Measurements from ENCODE around the gene PLCB4. TPM values are rescaled to one million over a fixed set of nuclear protein-coding genes. Genes with fewer than 3 reads are reported as not detected.

The PLCB4 gene
- total RNA-seq, 1 donor from 2014 or later, result 20.6 TPM

GRCh38 chr20:9177278-9177677 is 108.4 kb downstream of the PLCB4 start:
- Histone ChIP-seq H3K9ac (no peak overlapping the region), H3F3A (ENCODE audit: low read depth) (no peaks in the 10 kb centered on the region), H3K27ac (no peak overlapping the region), H3K9me3 (ENCODE audit: low read depth) (no peaks in the 10 kb centered on the region), H4K20me1 (ENCODE audit: low read depth) (no peaks in the 10 kb centered on the region), H2AFZ (replicated peaks) (no peak overlapping the region), H3K4me1 (peaks cover 5% of the 10 kb centered on the region), H3K4me3 (no peak overlapping the region), H3K27me3 (no peaks in the 10 kb centered on the region), H3K36me3 (no peaks in the 10 kb centered on the region), H3K4me2 (no peak overlapping the region), H3K79me2 (ENCODE audit: low read depth) (no peaks in the 10 kb centered on the region)
- no peaks in the 10 kb centered on the region for H3K9me3 Mint-ChIP-seq
- H3K4me1 Mint-ChIP-seq, result peaks cover 20% of the 10 kb centered on the region
- no peak overlapping the region for H3K4me3 Mint-ChIP-seq
- no peaks in the 10 kb centered on the region for H3K27me3 Mint-ChIP-seq (ENCODE audit: insufficient read depth, low read depth)
- no peak for TF ChIP-seq CTCF (IDR thresholded peaks at IDR 0.05)
- no peak for TF ChIP-seq EZH2phosphoT487 (IDR thresholded peaks at IDR 0.05)
- no peak for TF ChIP-seq EZH2 (IDR thresholded peaks at IDR 0.05)
- DNase-seq (ENCODE audit: low spot score), result no peak
- H3K27ac Mint-ChIP-seq, result no peak overlapping the region
- no peaks in the 10 kb centered on the region for H3K36me3 Mint-ChIP-seq

GRCh38 chr20:9179193-9179802 is 110.4 kb downstream of the PLCB4 start:
- H3K36me3 Mint-ChIP-seq, result no peaks in the 10 kb centered on the region
- Histone ChIP-seq H3K4me3 (no peak overlapping the region), H3K9me3 (ENCODE audit: low read depth) (no peaks in the 10 kb centered on the region), H3K27me3 (no peaks in the 10 kb centered on the region), H3K4me1 (peaks cover 5% of the 10 kb centered on the region), H2AFZ (replicated peaks) (no peak overlapping the region), H3K79me2 (ENCODE audit: low read depth) (no peaks in the 10 kb centered on the region), H3K36me3 (no peaks in the 10 kb centered on the region), H4K20me1 (ENCODE audit: low read depth) (no peaks in the 10 kb centered on the region), H3K9ac (no peak overlapping the region), H3K27ac (no peak overlapping the region), H3K4me2 (no peak overlapping the region), H3F3A (ENCODE audit: low read depth) (no peaks in the 10 kb centered on the region)
- H3K27me3 Mint-ChIP-seq (ENCODE audit: insufficient read depth, low read depth), result peaks cover 2% of the 10 kb centered on the region
- H3K4me1 Mint-ChIP-seq, result peaks cover 11% of the 10 kb centered on the region
- DNase-seq (ENCODE audit: low spot score), result no peak
- H3K27ac Mint-ChIP-seq, result no peak overlapping the region
- no peak for TF ChIP-seq EZH2 (IDR thresholded peaks at IDR 0.05)
- TF ChIP-seq CTCF (IDR thresholded peaks at IDR 0.05), result no peak
- TF ChIP-seq EZH2phosphoT487 (IDR thresholded peaks at IDR 0.05), result no peak
- H3K9me3 Mint-ChIP-seq, result no peaks in the 10 kb centered on the region
- no peak overlapping the region for H3K4me3 Mint-ChIP-seq

GRCh38 chr20:9179867-9180266 is 111.0 kb downstream of the PLCB4 start:
- H3K27me3 ChIP-seq, result no peaks in the 10 kb centered on the region
- no peaks in the 10 kb centered on the region for H3K36me3 ChIP-seq
- no peaks in the 10 kb centered on the region for H3K79me2 ChIP-seq (ENCODE audit: low read depth)
- no peak overlapping the region for H3K27ac ChIP-seq
- H3K4me2 ChIP-seq, result no peak overlapping the region
- no peaks in the 10 kb centered on the region for H3K9me3 ChIP-seq (ENCODE audit: low read depth)
- H3K4me3 ChIP-seq, result no peak overlapping the region
- H3K4me1 ChIP-seq, result peaks cover 5% of the 10 kb centered on the region
- H3K4me3 Mint-ChIP-seq, result no peak overlapping the region
- no peaks in the 10 kb centered on the region for H3F3A ChIP-seq (ENCODE audit: low read depth)
- peaks cover 2% of the 10 kb centered on the region for H3K27me3 Mint-ChIP-seq (ENCODE audit: insufficient read depth, low read depth)
- DNase-seq (ENCODE audit: low spot score), result no peak
- no peak overlapping the region for H2AFZ ChIP-seq (replicated peaks)
- no peaks in the 10 kb centered on the region for H4K20me1 ChIP-seq (ENCODE audit: low read depth)
- no peak overlapping the region for H3K9ac ChIP-seq
- TF ChIP-seq EZH2phosphoT487 (IDR thresholded peaks at IDR 0.05) (no peak), EZH2 (IDR thresholded peaks at IDR 0.05) (no peak), CTCF (IDR thresholded peaks at IDR 0.05) (no peak)
- H3K4me1 Mint-ChIP-seq, result peaks cover 11% of the 10 kb centered on the region
- H3K9me3 Mint-ChIP-seq, result no peaks in the 10 kb centered on the region
- no peak overlapping the region for H3K27ac Mint-ChIP-seq
- H3K36me3 Mint-ChIP-seq, result no peaks in the 10 kb centered on the region
